ENCODE results near the gene SREBF1.

DNA sequence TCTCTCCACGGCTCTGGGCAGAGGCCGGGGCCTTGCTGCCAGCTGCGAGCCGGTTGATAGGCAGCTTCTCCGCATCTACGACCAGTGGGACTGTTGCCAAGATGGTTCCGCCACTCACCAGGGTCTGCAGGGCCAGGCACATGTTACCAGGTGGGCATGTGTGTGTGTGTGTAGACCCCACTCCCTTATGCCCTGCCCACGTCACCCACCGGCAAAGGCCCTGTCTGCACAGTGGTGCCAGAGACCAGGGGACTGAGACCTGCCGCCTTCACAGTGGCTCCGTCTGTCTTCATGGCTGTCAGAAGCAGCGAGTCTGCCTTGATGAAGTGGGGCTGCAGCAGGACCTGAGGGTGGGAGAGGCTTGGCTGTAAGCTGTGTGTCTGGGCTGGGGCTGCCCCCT is 17.7 kb downstream of the SREBF1 start:
- no peak for TF ChIP-seq POLR2A (IDR thresholded peaks at IDR 0.05)
- no peak for TF ChIP-seq CTCF (IDR thresholded peaks at IDR 0.05)
- TF ChIP-seq EP300 (IDR thresholded peaks at IDR 0.05) = no peak
